Measurements from ENCODE around the gene PKHD1. TPM values are rescaled to one million over a fixed set of nuclear protein-coding genes. Genes with fewer than 3 reads are reported as not detected.

Gene PKHD1
- total RNA-seq, 2 donors from 2014 or later = 0.20 TPM

GRCh38 chr6:51768087-51768486, 319.3 kb downstream of the PKHD1 start:
- Mint-ChIP-seq H3K36me3 (ENCODE audit: low read depth) (peaks cover 2% of the 10 kb centered on the region), H3K27me3 (ENCODE audit: insufficient read depth) (no peaks in the 10 kb centered on the region), H3K27ac (no peak overlapping the region), H3K4me3 (no peak overlapping the region), H3K9me3 (peaks cover 9% of the 10 kb centered on the region), H3K4me1 (no peaks in the 10 kb centered on the region)
- Histone ChIP-seq H3K36me3 (ENCODE audit: control insufficient read depth, insufficient read depth, low read length) (no peaks in the 10 kb centered on the region), H3K27me3 (ENCODE audit: control insufficient read depth, insufficient read depth, low read length, poor library complexity, severe bottlenecking) (no peaks in the 10 kb centered on the region), H3K9me3 (ENCODE audit: control insufficient read depth, low read length) (no peaks in the 10 kb centered on the region), H3K9ac (ENCODE audit: extremely low read depth, low read length, poor library complexity, severe bottlenecking) (no peak overlapping the region), H3K4me3 (ENCODE audit: low read length) (no peak overlapping the region), H3K27ac (ENCODE audit: low read depth, low read length) (no peak overlapping the region), H3K4me1 (ENCODE audit: control insufficient read depth, insufficient read depth, low read length) (no peaks in the 10 kb centered on the region)
- no peak for DNase-seq
- no peak for TF ChIP-seq CTCF (conservative IDR thresholded peaks at IDR 0.05)

GRCh38 chr6:51765230-51765629, 322.2 kb downstream of the PKHD1 start:
- no peaks in the 10 kb centered on the region for H3K27me3 ChIP-seq (ENCODE audit: control insufficient read depth, insufficient read depth, low read length, poor library complexity, severe bottlenecking)
- H3K9ac ChIP-seq (ENCODE audit: extremely low read depth, low read length, poor library complexity, severe bottlenecking) = no peak overlapping the region
- no peaks in the 10 kb centered on the region for H3K27me3 Mint-ChIP-seq (ENCODE audit: insufficient read depth)
- 89 to 100% methylated on average over 1 of the region's 1 CpG for WGBS, 2 experiments (ENCODE audit: insufficient coverage in 1 of 2, insufficient read length in 1 of 2)
- no peak overlapping the region for H3K27ac Mint-ChIP-seq
- no peak overlapping the region for H3K27ac ChIP-seq (ENCODE audit: low read depth, low read length)
- no peak for TF ChIP-seq CTCF (conservative IDR thresholded peaks at IDR 0.05)
- peaks cover 9% of the 10 kb centered on the region for H3K9me3 Mint-ChIP-seq
- H3K36me3 ChIP-seq (ENCODE audit: control insufficient read depth, insufficient read depth, low read length) = no peaks in the 10 kb centered on the region
- H3K4me3 ChIP-seq (ENCODE audit: low read length) = no peak overlapping the region
- no peaks in the 10 kb centered on the region for H3K4me1 Mint-ChIP-seq
- no peak overlapping the region for H3K4me3 Mint-ChIP-seq
- peaks cover 2% of the 10 kb centered on the region for H3K36me3 Mint-ChIP-seq (ENCODE audit: low read depth)
- H3K9me3 ChIP-seq (ENCODE audit: control insufficient read depth, low read length) = no peaks in the 10 kb centered on the region
- no peaks in the 10 kb centered on the region for H3K4me1 ChIP-seq (ENCODE audit: control insufficient read depth, insufficient read depth, low read length)
- DNase-seq = no peak

GRCh38 chr6:51753635-51754034, 333.8 kb downstream of the PKHD1 start:
- peak; percentile 91 for DNase-seq
- no peak overlapping the region for H3K27ac ChIP-seq (ENCODE audit: low read depth, low read length)
- no peaks in the 10 kb centered on the region for H3K36me3 ChIP-seq (ENCODE audit: control insufficient read depth, insufficient read depth, low read length)

More at GRCh38 chr6:51753635-51754034, 333.8 kb downstream of the PKHD1 start:
- Histone ChIP-seq H3K4me3 (ENCODE audit: low read length) (no peak overlapping the region), H3K4me1 (ENCODE audit: control insufficient read depth, insufficient read depth, low read length) (no peaks in the 10 kb centered on the region), H3K9ac (ENCODE audit: extremely low read depth, low read length, poor library complexity, severe bottlenecking) (no peak overlapping the region), H3K27me3 (ENCODE audit: control insufficient read depth, insufficient read depth, low read length, poor library complexity, severe bottlenecking) (no peaks in the 10 kb centered on the region), H3K9me3 (ENCODE audit: control insufficient read depth, low read length) (no peaks in the 10 kb centered on the region)
- Mint-ChIP-seq H3K9me3 (no peaks in the 10 kb centered on the region), H3K36me3 (ENCODE audit: low read depth) (no peaks in the 10 kb centered on the region), H3K4me3 (no peak overlapping the region), H3K27me3 (ENCODE audit: insufficient read depth) (no peaks in the 10 kb centered on the region), H3K27ac (no peak overlapping the region), H3K4me1 (peaks cover 1% of the 10 kb centered on the region)
- WGBS, 2 experiments (ENCODE audit: insufficient coverage in 1 of 2, insufficient read length in 1 of 2) = 23 to 35% methylated on average over 6 of the region's 6 CpGs
- TF ChIP-seq CTCF (conservative IDR thresholded peaks at IDR 0.05) = peak; percentile 93
